Measurements from ENCODE around the gene KCNJ10. TPM values are rescaled to one million over a fixed set of nuclear protein-coding genes. Genes with fewer than 3 reads are reported as not detected.

The KCNJ10 gene
- total RNA-seq, 1 experiment from 2014 or later, result not detected

- DNase-seq (ENCODE audit: low read depth), result no peak
- in situ Hi-C loops (cut with HindIII; ENCODE audit: low pct_unique_long_range_greater_than_20kb, low sequenced_read_pairs), result loop anchor here (10.0 kb wide), 1 partner anchor 103 kb away; the partner anchor contains the start of gene PEA15
Observed at GRCh38 chr1:160101717-160102522, 32.0 kb upstream of the KCNJ10 start.

GRCh38 chr1:160101037-160101716 lies 31.2 kb upstream of the KCNJ10 start:
- DNase-seq (ENCODE audit: low read depth), result peak; percentile 77

GRCh38 chr1:160099716-160100375 lies 29.9 kb upstream of the KCNJ10 start:
- in situ Hi-C loops (cut with HindIII; ENCODE audit: low pct_unique_long_range_greater_than_20kb, low sequenced_read_pairs), result loop anchor here (10.0 kb wide), 1 partner anchor 105 kb away; the partner anchor contains the start of gene PEA15

More at GRCh38 chr1:160101037-160101716, 31.2 kb upstream of the KCNJ10 start:
- in situ Hi-C loops (cut with HindIII; ENCODE audit: low pct_unique_long_range_greater_than_20kb, low sequenced_read_pairs), result loop anchor here (10.0 kb wide), 1 partner anchor 104 kb away; the partner anchor contains the start of gene PEA15

GRCh38 chr1:160098852-160099561 lies 29.0 kb upstream of the KCNJ10 start:
- peak; percentile 64 for DNase-seq (ENCODE audit: low read depth)
- in situ Hi-C loops (cut with HindIII; ENCODE audit: low pct_unique_long_range_greater_than_20kb, low sequenced_read_pairs), result no loop called here

More at GRCh38 chr1:160099716-160100375, 29.9 kb upstream of the KCNJ10 start:
- DNase-seq (ENCODE audit: low read depth), result no peak

- DNase-seq (ENCODE audit: low read depth), result peak; percentile 43
Observed at GRCh38 chr1:160097911-160098851, 28.2 kb upstream of the KCNJ10 start, which contains the start of gene IGSF8. TSS of gene IGSF8 (minus strand) at chr1:160098619. CDS start at chr1:160098472, 147 bp downstream.

GRCh38 chr1:160097151-160097910 lies 27.4 kb upstream of the KCNJ10 start:
- DNase-seq (ENCODE audit: low read depth), result no peak
- in situ Hi-C loops (cut with HindIII; ENCODE audit: low pct_unique_long_range_greater_than_20kb, low sequenced_read_pairs), result no loop called here

More at GRCh38 chr1:160097911-160098851, 28.2 kb upstream of the KCNJ10 start, which contains the start of gene IGSF8:
- in situ Hi-C loops (cut with HindIII; ENCODE audit: low pct_unique_long_range_greater_than_20kb, low sequenced_read_pairs), result no loop called here

- DNase-seq (ENCODE audit: low read depth), result no peak
- in situ Hi-C loops (cut with HindIII; ENCODE audit: low pct_unique_long_range_greater_than_20kb, low sequenced_read_pairs), result no loop called here
Observed at GRCh38 chr1:160096274-160097116, 26.5 kb upstream of the KCNJ10 start.

- no peak for DNase-seq (ENCODE audit: low read depth)
- in situ Hi-C loops (cut with HindIII; ENCODE audit: low pct_unique_long_range_greater_than_20kb, low sequenced_read_pairs), result no loop called here
Observed at GRCh38 chr1:160095382-160096105, 25.6 kb upstream of the KCNJ10 start.

GRCh38 chr1:160094806-160095205 lies 24.8 kb upstream of the KCNJ10 start:
- in situ Hi-C loops (cut with HindIII; ENCODE audit: low pct_unique_long_range_greater_than_20kb, low sequenced_read_pairs), result no loop called here
- no peak for DNase-seq (ENCODE audit: low read depth)

GRCh38 chr1:160094291-160094625 lies 24.3 kb upstream of the KCNJ10 start:
- in situ Hi-C loops (cut with HindIII; ENCODE audit: low pct_unique_long_range_greater_than_20kb, low sequenced_read_pairs), result no loop called here
- no peak for DNase-seq (ENCODE audit: low read depth)

- DNase-seq (ENCODE audit: low read depth), result no peak
- in situ Hi-C loops (cut with HindIII; ENCODE audit: low pct_unique_long_range_greater_than_20kb, low sequenced_read_pairs), result no loop called here
Observed at GRCh38 chr1:160093624-160094290, 23.8 kb upstream of the KCNJ10 start.

- in situ Hi-C loops (cut with HindIII; ENCODE audit: low pct_unique_long_range_greater_than_20kb, low sequenced_read_pairs), result no loop called here
Observed at GRCh38 chr1:160093069-160093395, 23.1 kb upstream of the KCNJ10 start.

GRCh38 chr1:160092366-160093068 lies 22.6 kb upstream of the KCNJ10 start:
- in situ Hi-C loops (cut with HindIII; ENCODE audit: low pct_unique_long_range_greater_than_20kb, low sequenced_read_pairs), result no loop called here
- DNase-seq (ENCODE audit: low read depth), result no peak

More at GRCh38 chr1:160093069-160093395, 23.1 kb upstream of the KCNJ10 start:
- no peak for DNase-seq (ENCODE audit: low read depth)

- in situ Hi-C loops (cut with HindIII; ENCODE audit: low pct_unique_long_range_greater_than_20kb, low sequenced_read_pairs), result no loop called here
- DNase-seq (ENCODE audit: low read depth), result no peak
Observed at GRCh38 chr1:160091666-160092223, 21.8 kb upstream of the KCNJ10 start.
